ENCODE results near the gene PTGES. TPM values are rescaled to one million over a fixed set of nuclear protein-coding genes. Genes with fewer than 3 reads are reported as not detected.

Gene PTGES
- total RNA-seq, 1 experiment from 2014 or later, result 2.5 TPM

- TF ChIP-seq JUN (CRISPR knock-in tag; IDR thresholded peaks at IDR 0.05), result no peak
Measured at GRCh38 chr9:129736334-129736733, 16.5 kb downstream of the PTGES start (continued).

GRCh38 chr9:129735546-129735945 lies 17.3 kb downstream of the PTGES start:
- no peak overlapping the region for H3K4me3 Mint-ChIP-seq
- ChIA-PET POLR2A (no interaction called here), CTCF (interaction anchor here (0.6 to 5.0 kb wide), 4 partner anchors 9 to 93 kb away, joined by 3 to 99 read pairs (median 24); no protein-coding TSS in a partner anchor)
- ATAC-seq, result no peak
- no peaks in the 10 kb centered on the region for H3K36me3 Mint-ChIP-seq
- H3K9me3 Mint-ChIP-seq, result no peaks in the 10 kb centered on the region
- no peak overlapping the region for H3K27ac Mint-ChIP-seq
- H3K27me3 Mint-ChIP-seq (ENCODE audit: low read depth), result no peaks in the 10 kb centered on the region; the same call in 1 of the 2 replicates
- H3K4me1 Mint-ChIP-seq, result peaks cover 7% of the 10 kb centered on the region
- TF ChIP-seq FOXP1 (CRISPR knock-in tag; IDR thresholded peaks at IDR 0.05; ENCODE audit: borderline replicate concordance) (no peak), RORB (CRISPR knock-in tag; IDR thresholded peaks at IDR 0.05) (no peak), ZNF671 (CRISPR knock-in tag; IDR thresholded peaks at IDR 0.05) (no peak), NR2C2 (CRISPR knock-in tag; IDR thresholded peaks at IDR 0.05) (no peak), JAZF1 (CRISPR knock-in tag; IDR thresholded peaks at IDR 0.05) (no peak), PREB (CRISPR knock-in tag; IDR thresholded peaks at IDR 0.05; ENCODE audit: borderline replicate concordance) (no peak), KAT7 (CRISPR knock-in tag; IDR thresholded peaks at IDR 0.05; ENCODE audit: borderline replicate concordance) (no peak), CBFB (CRISPR knock-in tag; IDR thresholded peaks at IDR 0.05; ENCODE audit: low read depth) (no peak), NFE2L1 (CRISPR knock-in tag; IDR thresholded peaks at IDR 0.05) (no peak)
- DNase-seq (ENCODE audit: low spot score), result no peak

GRCh38 chr9:129733632-129733953 lies 19.2 kb downstream of the PTGES start:
- no peaks in the 10 kb centered on the region for H3K36me3 Mint-ChIP-seq
- TF ChIP-seq ETV6 (CRISPR knock-in tag; IDR thresholded peaks at IDR 0.05) (no peak), ZNF532 (CRISPR knock-in tag; IDR thresholded peaks at IDR 0.05; ENCODE audit: borderline replicate concordance) (no peak), JUN (CRISPR knock-in tag; IDR thresholded peaks at IDR 0.05) (no peak), MYBL2 (CRISPR knock-in tag; IDR thresholded peaks at IDR 0.05) (no peak), ZNF281 (CRISPR knock-in tag; IDR thresholded peaks at IDR 0.05) (no peak), USF2 (CRISPR knock-in tag; IDR thresholded peaks at IDR 0.05) (no peak), CREM (CRISPR knock-in tag; IDR thresholded peaks at IDR 0.05) (no peak), HMGA2 (CRISPR knock-in tag; IDR thresholded peaks at IDR 0.05) (no peak), NFYB (CRISPR knock-in tag; conservative IDR thresholded peaks at IDR 0.05; ENCODE audit: low read depth) (no peak), GRHL2 (CRISPR knock-in tag; IDR thresholded peaks at IDR 0.05; ENCODE audit: insufficient replicate concordance, severe bottlenecking) (no peak)
- no peak overlapping the region for H3K4me3 Mint-ChIP-seq
- peaks cover 7% of the 10 kb centered on the region for H3K4me1 Mint-ChIP-seq
- no peaks in the 10 kb centered on the region; the same call in 1 of the 2 replicates for H3K27me3 Mint-ChIP-seq (ENCODE audit: low read depth)
- H3K27ac Mint-ChIP-seq, result no peak overlapping the region
- ChIA-PET CTCF (interaction anchor here (1.0 kb wide), 1 partner anchor 13 kb away, joined by 4 read pairs; no protein-coding TSS in a partner anchor), POLR2A (no interaction called here)
- ATAC-seq (no peak), DNase-seq (ENCODE audit: low spot score) (no peak)
- H3K9me3 Mint-ChIP-seq, result no peaks in the 10 kb centered on the region
